UCSD-AML1 (cell line): Measurements from ENCODE around the gene ENDOD1.
"Not testable (repeated sequence)": the region's sequence is repeated elsewhere in the genome, so short reads cannot be mapped to it uniquely, and the experiment has no call there.

Experiments used
- DNase-seq: peaks from one replicate; lab custom pipeline; 2025; ENCODE audit not compliant: unreplicated experiment; lab: John Stamatoyannopoulos, UW

The ENDOD1 gene, protein sequence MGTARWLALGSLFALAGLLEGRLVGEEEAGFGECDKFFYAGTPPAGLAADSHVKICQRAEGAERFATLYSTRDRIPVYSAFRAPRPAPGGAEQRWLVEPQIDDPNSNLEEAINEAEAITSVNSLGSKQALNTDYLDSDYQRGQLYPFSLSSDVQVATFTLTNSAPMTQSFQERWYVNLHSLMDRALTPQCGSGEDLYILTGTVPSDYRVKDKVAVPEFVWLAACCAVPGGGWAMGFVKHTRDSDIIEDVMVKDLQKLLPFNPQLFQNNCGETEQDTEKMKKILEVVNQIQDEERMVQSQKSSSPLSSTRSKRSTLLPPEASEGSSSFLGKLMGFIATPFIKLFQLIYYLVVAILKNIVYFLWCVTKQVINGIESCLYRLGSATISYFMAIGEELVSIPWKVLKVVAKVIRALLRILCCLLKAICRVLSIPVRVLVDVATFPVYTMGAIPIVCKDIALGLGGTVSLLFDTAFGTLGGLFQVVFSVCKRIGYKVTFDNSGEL

DNA sequence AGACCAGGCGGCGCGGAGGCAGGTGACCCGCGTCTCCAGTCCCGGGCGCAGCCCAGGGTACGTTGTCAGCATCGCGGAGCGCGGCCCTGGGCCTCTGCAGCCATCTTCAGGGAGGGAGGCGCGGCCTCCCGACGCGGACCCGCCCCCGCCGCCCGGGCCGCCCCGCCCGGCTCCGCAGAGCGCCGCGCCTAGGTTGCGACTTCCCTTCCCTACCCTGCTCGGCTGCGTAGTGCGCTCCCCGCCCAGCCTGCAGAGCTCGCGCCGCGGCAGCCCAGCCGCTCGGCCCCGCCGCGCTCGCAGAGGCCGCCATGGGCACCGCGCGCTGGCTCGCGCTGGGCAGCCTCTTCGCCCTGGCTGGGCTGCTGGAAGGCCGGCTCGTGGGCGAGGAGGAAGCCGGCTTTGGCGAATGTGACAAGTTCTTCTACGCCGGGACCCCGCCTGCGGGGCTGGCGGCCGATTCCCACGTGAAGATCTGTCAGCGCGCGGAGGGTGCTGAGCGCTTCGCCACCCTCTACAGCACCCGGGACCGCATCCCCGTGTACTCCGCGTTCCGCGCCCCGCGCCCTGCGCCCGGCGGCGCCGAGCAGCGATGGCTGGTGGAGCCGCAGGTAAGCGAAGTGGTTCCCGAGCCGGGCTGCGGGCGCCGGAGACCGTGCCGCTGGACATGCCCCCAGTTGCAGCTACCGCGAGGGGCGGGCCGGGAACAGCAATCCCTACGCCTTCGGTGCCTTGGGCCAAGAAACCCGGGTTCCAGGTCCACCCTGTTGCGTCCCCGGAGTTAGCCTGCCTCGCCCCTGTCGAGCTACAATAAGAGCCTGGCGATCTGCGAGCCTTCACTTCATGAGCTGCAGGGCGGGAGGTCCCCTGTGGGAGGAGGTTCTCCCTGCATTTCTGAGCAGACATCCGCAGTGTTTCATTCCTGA, at the start of gene ENDOD1:
Gene ENDOD1 (plus strand): TSS at position 227 of the 923 bp plus-strand sequence. CDS start 82 bp downstream, at position 309.
- DNase-seq, result peak; percentile 76

DNA sequence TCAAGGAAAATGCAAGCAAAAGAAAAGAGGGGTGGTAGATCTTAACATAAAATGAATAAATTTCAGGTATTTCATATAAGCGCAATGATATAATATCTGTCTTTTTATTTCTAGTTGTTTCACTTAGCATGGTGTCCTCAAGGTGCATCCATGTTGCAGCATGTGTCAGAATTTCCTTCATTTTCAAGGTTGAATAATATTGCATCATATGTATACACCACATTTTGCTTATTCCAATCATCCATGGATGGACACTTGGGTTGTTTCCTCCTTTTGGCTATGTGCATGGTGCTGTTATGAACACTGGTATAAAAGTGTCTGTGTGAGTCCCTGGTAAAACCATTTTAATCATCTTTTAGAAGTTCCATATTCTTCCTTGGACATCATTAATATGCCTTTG, 47.4 kb upstream of the ENDOD1 start:
- no peak for DNase-seq

DNA sequence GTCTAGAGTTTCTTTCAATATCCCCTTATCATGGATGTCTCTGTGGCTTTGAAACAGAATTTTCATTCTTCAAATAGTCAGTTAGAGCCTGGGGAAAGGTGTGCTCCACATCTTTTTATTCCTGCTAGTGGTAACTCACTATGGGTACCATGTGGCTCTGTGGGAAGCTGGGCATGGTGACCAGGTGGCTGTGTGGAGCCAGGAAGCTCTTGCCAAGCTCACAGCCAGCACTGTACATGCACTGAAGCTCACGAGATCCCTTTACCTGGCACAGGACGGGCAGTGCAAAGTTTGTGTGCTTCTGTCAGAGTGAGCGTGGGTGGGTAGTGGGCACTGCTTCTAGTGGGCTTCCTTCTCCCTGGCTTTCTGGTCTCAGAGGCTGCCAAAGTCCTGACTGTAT, 46.7 kb upstream of the ENDOD1 start:
- no peak for DNase-seq

DNA sequence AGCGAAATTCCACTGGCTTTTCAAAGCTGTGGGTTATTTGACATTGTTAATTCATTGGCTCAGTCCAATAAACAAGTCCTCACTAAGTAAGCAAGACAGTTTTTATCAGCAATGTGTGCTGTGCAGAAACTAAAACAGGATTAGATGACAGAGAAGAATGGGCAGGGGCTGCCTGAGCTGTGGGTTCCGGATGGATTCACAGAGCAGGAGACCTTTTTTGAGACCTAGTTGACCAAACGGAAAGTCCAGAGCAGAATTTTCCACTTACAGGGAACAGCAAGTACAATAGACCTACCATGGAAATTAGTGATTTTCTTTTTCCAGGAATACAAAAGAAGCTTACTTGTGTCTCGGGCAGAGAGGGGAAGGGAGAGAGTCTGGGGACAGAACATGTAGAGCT, 45.6 kb upstream of the ENDOD1 start:
- no peak for DNase-seq

DNA sequence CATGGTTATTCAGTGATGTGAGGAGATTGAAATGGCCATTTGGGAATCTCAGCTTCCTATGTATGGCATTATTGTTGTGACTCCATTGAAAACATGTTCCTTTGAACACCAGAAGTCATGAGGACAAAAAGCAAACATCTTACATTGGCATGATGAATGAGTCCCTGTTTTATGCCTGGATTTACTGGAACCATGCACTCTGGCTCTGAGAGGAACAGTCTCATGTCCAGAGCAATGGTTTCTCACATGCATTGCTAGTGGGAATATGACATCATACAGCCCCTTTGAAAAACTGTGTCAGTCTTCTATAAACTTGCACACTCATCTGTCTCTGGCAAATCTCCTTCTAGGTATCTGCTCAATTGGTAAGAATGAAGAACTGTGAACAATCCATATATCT, 43.8 kb upstream of the ENDOD1 start:
- no peak for DNase-seq

DNA sequence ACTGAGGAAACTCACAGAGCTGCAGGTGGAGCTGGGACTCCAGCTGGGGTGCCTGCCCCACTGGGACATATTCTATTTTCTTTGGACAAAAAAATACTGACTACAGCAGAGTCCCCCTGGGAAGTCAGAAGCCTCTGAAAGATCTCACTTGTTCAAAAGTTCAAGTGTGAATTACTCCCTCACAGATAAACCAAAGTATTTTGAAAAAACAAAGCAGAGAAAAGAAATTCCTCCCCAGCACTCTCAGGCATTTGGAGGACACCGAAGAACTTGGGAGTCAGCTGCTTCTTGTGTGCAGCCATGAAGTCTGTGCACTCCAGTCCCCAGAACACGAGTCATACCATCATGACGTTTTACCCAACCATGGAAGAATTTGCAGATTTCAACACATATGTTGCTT, 40.5 kb upstream of the ENDOD1 start, which contains the start of gene KDM4F:
Gene KDM4F (plus strand): TSS at position 301 of the 400 bp plus-strand sequence.
- DNase-seq, result not testable (repeated sequence)

DNA sequence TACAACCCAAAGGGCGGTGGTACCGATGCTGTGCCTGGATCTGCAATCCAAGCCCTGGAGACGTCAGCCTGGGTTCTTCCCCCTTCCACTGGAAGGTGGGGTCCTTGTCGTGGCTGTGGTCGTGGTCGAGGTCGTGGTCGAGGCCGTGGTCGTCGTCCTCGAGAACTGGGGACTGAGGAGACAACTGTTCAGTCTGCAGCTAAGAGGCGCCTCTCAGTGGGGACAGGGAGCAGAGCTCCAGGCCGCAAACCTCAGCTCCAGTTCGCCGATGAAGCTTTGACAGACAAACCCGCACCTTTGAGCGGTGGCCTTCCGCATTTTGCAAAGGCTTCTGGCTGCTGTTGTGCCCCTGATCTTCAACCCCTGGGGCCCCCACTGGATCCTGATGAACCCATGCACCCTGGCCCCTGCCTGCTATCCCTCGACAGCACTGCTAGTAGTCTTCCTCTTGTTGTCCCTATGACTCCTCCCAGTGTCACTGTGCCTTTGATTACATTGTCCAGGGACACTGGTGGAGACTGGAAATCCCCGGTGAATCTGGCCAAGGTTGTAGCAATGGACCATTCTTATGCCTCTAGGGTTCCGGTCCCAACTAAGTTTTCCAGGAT, 38.9 kb upstream of the ENDOD1 start:
- DNase-seq, result no peak

DNA sequence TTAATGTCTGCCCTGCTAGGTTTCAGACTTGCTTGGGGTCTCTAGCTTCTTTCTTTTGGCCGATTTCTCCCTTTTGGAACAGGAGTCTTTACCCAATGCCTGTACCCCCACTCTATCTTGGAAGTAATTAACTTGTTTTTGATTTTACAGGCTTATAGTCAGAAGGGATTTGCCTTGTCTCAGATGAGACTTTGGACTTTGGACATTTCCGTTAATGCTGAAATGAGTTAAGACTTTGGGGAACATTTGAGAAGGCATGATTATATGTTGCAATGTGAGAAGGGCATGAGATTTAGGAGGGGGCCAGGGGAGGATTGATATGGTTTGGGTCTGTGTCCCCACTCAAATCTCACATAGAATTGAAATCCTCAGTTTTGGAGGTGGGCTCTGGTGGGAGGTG, 35.3 kb upstream of the ENDOD1 start:
- DNase-seq, result no peak

DNA sequence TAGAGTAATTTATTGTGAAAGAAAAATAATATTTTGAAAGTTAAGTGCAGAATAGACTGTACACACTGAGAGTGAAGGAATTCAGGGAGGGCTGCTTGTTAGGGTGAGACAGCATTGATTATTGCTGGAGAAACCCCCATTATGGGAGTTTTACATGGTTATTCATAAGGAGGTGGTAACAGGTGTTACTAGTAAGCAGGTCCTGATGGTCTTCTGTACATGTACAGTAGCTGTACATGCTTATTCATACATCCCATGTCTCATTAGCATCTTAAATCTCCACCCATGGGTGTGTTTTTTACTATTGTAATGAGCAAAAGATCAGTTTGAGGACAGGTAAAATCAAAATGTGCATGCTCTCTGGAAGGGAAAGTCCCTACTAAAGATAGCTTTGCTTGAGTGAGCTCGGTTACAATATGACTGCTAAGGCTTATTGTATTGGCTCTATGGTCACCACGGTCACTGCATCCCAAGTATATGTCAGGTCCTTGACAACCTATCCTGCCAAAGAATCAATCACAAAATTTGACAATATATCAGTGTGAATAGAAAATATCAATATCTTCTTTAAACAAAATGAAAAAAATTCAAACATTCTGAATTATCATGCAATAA, 34.3 kb upstream of the ENDOD1 start:
- DNase-seq, result no peak

DNA sequence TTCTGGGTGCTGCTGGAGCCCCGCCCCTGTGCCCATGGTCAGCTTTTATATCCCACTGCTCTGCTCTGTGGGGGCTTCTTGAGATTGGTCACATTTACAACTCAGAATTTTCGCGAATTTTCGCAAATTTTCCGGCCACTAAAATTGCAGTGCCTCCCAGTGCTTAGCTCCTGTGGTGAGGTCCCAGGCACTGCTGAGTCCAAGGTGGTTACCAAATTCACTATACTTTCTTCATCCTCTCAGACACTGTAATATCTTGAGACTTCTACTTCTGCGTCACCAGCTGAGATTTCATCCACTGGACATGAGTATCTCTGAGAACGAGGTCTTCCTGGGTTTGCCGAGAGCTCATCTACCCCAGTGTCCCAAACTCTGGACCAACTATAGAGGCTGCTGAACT, 31.7 kb upstream of the ENDOD1 start:
- no peak for DNase-seq

DNA sequence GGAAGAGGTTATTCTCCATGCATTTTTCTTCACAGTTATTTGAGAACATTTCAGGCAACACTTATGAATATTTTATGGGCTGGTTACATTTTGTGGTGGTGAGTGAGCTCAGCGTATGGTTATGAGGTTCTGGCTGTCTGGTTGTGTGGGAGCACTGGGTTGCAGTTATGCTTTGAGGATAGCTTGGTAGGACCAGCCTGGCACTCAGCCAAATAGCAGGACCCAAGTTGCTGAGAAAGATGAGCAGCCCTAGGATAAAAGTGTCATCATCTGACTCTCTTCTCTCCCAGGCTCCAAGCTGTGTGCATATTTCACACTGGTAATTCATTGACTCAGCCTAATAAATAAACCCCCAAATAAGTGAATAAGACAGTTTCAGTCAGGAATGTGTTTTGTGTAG, 31.0 kb upstream of the ENDOD1 start:
- DNase-seq, result no peak

DNA sequence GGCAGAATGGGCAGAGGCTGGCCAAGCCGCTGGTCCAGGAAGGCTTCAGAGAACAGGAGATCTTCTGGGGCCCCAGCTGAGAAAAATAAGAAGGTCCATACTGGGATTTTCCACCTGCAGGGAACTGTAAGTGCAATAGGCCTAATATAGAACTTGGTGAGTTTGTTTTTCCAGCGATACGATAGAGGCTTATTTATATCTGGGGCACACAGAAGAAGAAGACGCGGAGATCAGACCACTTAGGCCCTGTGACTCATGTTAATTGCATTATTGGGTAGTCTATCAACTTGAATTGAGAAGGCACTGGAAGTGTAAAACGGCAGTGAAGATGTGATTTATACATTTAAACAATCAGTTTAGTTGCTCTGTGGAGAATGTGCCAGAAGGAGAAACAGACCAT, 30.6 kb upstream of the ENDOD1 start:
- no peak for DNase-seq

DNA sequence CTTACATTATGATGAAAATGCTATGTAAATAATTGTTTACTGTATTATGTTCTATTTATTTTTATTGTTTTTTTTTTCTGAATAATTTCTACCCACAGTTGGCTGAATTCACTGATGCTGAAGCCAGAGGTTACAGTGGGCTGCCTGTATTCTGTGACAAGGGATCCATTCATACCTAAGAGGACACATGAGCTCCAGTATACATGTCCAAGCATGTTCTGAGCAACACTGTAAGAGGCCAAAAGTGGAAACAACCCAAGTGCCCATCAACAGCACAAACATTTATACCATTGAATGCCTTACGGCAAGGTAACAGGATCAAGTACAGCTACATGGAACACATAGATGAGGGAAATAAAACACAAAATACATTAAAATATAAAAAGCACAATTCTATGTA, 24.3 kb upstream of the ENDOD1 start:
- no peak for DNase-seq

DNA sequence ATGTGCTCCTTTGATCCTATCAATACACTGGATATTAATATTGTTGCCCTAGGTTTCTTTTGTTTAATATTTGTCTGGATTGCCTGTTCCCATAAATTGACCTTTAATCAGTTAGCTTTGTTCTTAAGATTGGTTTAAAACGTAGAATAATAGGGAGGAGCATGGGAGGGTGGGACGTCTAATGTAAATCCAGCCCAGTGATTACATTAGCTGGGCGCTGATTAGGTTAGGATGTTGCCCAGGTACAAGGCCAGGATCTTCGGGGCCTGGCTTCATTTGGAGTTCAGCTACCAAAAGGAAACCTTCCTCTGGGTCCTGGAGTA, 23.0 kb upstream of the ENDOD1 start, which contains the start of gene SRSF8:
Gene SRSF8 (plus strand): TSS at position 204 of the 323 bp plus-strand sequence. CDS start 308 bp downstream, outside the sequence.
- no peak for DNase-seq

DNA sequence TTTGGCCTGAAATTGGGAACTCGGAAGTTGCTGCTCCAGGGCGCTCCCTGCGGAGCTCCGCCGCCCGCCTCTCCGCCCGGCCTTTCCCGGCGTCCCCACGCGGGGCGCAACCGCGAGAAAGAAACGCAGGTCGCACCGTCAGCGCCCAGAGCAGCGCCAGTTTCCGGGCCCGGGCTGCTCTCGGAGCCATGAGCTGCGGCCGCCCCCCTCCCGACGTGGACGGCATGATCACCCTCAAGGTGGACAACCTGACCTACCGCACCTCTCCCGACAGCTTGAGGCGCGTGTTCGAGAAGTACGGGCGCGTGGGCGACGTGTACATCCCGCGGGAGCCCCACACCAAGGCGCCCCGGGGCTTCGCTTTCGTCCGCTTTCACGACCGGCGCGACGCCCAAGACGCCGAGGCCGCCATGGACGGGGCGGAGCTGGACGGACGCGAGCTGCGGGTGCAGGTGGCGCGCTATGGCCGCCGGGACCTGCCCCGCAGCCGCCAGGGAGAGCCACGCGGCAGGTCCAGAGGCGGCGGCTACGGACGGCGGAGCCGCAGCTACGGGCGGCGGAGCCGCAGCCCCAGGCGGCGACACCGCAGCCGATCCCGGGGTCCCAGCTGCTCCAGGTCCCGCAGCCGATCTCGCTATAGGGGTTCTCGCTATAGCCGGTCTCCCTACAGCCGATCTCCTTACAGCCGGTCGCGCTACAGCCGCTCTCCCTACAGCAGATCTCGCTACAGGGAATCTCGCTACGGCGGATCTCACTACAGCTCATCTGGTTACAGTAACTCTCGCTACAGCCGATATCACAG, 22.4 kb upstream of the ENDOD1 start:
- DNase-seq, result peak; percentile 79

DNA sequence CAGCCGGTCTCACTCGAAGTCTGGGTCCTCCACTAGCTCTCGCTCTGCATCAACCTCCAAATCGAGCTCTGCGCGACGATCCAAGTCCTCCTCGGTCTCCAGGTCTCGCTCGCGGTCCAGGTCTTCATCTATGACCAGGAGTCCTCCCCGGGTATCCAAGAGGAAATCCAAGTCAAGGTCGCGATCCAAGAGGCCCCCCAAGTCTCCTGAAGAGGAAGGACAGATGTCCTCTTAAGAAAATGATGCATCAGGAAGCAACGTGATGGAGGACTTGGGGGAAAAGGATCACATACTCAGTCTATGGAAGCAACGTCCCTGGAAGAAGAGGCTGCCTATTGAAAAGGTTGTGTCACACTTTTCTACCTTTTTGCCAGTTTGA, 21.8 kb upstream of the ENDOD1 start:
- DNase-seq, result no peak

DNA sequence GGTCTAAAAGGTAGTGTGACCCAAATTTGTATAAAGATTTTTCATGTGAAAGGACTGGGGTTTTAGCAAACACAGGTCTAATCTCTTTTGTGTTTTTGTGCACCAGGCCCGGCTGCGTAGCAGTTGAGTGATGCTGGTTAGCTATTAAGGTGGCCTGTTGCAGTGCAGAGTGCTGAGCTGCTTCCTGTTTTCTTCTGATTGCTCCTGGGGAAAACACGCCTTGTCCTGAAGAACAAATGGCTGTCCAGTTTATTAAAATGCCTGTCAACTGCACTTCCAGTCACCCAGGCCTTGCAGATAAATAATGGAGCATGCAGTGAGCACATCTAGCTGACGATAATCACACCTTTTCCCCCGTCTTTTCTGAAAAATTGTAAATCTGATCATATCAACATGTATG, 21.1 kb upstream of the ENDOD1 start:
- peak; percentile 52 for DNase-seq

DNA sequence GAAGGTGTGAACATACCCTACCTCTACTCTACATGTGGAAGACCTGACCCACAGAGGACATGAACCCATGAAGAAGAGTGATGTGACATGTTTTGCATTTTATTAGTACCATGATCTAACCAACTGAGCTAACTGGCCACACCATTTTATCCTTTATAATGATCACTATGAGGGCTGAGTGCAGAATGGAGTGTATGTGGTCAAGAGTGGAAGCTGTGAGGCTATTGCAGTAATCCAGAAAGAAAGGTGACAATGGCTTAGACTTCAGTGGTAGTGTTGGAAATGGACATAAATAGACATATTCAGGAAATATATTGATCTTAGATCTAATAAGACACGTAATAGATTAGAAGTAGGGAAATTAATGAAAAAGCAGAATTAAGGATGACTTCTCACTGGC, 19.2 kb upstream of the ENDOD1 start:
- no peak for DNase-seq

DNA sequence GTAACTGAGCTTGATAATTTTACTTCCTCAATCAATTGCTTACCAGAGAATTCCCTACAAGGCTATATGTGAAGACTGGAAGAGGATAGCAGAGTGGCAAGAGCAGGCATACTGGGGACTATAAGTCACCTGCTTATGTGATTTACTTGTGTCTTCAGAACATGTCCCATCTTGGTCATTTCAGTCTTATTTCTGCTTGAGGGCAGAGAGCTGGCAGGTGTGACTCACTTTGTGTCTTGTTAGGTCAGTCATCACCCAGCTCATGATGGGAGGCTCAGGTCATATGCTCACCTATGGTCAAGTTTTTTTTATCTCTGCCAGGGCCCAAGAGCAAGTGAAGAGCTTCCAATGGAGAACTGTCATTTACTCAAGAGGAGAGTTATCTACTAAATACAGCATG, 16.7 kb upstream of the ENDOD1 start:
- no peak for DNase-seq
